Hypothalamus (tissue), 51 donors: ENCODE measurements around the gene RALGPS1.

Source experiments
- DNase-seq, 51 donors: peaks; one replicate each; lab custom pipeline; 2025; lab: John Stamatoyannopoulos, UW

Gene RALGPS1

GRCh38 chr9:126953041-126953809 lies 38.6 kb downstream of the RALGPS1 start:
- DNase-seq, result no peak

DNA sequence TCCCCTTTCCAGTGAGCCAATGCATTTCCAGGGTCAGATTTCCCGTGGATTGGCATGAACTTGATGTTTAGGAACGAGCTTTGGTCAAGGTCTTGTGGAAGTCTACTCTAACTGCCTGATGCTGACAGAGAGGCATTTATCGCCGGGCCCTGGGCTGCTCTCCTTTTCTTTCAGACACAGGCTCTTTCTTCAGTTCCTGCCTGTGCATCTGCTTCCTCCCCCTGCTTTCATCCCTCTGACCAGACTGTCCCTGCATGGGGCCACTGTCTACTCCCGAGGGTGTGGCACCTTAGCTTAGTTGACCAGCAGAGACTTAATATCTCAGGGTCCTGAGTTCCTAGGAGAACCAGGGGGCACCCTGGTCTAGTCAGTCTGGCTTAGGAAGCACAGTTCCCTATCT lies 41.2 kb downstream of the RALGPS1 start:
- DNase-seq, result peak in 5 of 51 donors; percentile 10 to 35 (median 14)

GRCh38 chr9:126956917-126957686 lies 42.5 kb downstream of the RALGPS1 start:
- no peak for DNase-seq

- DNase-seq, result no peak
Measured at GRCh38 chr9:126957687-126958053, 43.1 kb downstream of the RALGPS1 start.

GRCh38 chr9:126959336-126959735 lies 44.8 kb downstream of the RALGPS1 start:
- DNase-seq, result no peak

GRCh38 chr9:126959917-126960316 lies 45.3 kb downstream of the RALGPS1 start:
- DNase-seq, result no peak

DNA sequence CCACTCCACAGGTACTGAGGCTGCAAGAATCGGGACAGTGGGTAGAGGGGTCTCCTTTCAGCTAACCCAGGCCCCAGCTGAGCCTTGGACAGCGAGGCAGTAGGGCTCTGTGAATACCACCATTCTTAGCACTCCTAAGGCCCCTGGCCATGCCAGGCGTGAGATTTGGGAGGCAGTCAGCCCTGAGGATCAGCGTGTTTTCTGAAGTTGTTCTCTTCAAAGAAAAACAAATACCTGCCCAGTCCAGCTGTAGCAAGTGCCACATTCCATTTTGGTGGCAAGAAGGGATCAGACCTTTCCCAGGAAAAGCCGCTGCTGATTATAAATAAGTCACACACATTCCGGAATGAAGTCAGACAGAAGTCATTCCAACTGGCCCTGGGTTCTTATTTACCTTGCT lies 47.8 kb downstream of the RALGPS1 start:
- DNase-seq, result no peak

- no peak for DNase-seq
Measured at GRCh38 chr9:126965077-126965476, 50.5 kb downstream of the RALGPS1 start.

GRCh38 chr9:126965541-126966428 lies 51.2 kb downstream of the RALGPS1 start:
- DNase-seq, result peak in 28 of 51 donors; percentile 6 to 68 (median 32)

GRCh38 chr9:126971261-126971660 lies 56.7 kb downstream of the RALGPS1 start:
- no peak for DNase-seq

DNA sequence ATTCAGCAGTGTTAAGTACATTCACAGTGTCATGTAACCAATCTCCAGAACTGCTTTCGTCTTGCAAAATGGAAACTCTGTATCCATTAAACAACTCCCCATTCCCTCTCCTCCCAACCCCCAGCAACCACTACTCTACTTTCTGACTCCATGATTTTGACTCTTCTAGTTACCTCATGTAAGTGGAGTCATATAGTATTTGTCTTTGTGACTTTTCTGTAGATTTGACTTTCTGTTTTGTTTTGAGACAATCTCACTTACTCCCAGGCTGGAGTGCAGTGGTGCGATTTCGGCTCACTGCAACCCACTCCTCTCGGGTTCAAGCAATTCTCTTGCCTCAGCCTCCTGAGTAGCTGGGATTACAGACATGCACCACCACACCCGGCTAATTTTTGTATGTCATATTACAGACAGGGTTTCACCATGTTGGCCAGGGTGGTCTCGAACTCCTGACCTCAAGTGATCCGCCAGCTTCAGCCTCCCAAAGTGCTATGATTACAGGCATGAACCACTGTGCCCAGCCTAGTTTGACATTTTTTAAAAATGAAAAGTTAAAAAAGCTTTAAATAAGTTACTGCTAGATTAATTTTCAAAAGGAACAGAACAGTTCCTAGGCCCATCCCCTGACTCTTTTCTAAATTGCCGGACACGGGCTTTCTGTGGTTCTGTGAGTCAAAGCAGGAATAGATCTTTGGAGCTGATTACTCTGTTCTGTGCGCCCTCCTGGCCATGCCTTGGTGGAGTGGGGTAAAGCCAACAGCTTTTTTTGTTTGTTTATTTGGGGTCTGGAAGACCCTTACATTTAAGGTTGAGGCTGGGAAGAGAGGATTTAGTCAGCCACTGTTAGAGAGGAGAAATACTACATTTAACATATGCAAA lies 59.3 kb downstream of the RALGPS1 start:
- DNase-seq, result no peak

DNA sequence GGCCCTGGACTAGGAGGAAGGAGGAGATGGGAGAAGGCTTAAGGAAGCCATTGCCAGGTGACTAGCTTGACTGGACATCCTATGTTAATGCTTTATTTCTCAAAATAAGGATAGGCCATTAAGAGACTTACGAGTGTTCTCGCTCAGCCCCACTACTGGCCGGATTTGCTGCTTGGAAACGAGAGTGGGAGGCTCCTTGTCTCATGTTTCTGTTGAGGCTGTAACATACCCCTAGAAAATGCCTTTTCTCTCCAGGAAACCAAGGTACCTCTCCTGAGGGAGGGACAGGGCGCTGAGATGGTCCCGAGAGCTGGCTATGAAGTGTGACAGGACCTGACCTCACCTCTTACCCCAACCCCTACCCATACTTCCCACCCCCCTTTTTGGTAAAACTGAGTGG lies 60.0 kb downstream of the RALGPS1 start:
- no peak for DNase-seq

DNA sequence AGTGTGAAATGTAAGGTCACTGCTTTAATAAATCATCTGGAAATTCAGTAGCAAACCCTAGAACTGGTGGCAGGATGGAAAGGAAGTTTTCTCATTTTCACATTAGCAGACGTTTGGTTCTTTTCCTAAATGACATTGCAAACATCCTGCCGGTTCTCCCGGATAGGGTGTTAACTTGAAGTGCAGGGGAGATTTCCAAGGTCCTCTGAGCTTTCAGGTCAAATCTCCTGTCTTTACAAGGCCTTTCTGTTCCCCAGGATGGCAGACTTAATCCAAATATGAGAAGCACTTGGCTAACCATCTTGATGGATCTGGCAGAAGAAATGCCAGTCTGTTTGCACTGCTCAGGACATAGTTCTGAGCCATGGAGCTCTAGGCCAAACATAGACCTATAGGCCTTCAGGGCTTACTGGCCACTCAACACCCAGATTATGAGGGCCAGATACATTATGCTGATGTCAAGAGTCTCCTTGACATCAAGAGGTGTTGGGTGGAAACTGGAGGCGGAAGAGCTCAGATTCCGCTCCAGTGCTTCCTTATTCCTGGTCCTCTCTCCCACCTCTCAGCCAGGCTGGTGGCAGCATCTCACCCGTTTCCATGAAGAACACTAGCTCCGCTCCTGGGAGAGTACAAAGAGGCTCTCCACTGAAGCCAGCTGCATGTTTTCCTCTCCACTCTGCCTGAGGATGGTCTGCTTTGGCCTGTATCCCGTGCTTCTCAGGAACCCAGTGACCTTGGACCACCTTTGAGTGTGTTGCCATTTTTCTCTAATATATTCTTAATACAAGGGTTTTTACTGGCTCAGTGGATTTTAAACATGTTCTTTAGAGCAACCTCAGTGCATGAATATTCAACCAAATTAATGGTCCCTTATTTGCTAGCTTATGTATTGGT lies 61.0 kb downstream of the RALGPS1 start:
- no peak for DNase-seq

- no peak for DNase-seq
Measured at GRCh38 chr9:126979461-126979860, 64.9 kb downstream of the RALGPS1 start.

DNA sequence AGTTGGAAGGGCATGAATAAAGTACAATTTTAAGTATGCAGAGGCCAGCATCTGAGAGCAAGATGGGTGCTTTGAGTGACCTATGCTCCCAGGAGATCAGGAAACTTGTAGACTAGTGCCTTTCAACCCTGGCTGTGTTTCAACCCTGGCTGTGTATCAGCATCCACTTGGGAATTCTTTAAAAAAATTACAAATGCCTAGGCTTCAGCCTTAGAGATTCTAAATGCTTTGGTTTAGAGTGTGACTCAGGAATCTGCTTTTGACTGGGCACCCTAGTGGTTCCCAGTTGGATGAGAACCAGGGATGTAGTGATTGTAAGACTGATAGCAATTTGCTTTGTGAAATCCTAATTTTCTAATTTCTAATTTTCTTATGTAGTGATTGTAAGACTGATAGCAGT lies 65.6 kb downstream of the RALGPS1 start:
- no peak for DNase-seq

DNA sequence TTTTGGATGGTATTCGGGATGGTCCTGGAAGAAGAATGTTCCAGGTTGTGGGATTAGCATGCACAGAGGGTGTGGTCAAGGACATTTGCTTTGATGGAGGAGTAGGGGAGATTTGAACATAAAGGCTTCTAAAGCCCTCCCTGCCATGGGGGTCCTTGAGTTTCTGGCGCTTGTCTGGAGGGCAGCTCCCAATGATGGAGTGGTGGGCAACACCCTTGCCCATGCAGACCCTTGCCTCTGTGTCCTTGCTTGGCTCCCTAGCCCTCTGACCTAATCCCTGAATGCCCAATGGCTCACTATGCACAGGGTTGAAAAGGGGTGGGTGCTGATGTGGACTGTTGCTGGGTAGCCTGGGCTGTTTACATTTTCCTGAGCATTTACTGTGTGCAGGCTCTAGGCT lies 66.6 kb downstream of the RALGPS1 start:
- DNase-seq, result no peak

GRCh38 chr9:126982215-126983002 lies 67.8 kb downstream of the RALGPS1 start:
- DNase-seq, result no peak

DNA sequence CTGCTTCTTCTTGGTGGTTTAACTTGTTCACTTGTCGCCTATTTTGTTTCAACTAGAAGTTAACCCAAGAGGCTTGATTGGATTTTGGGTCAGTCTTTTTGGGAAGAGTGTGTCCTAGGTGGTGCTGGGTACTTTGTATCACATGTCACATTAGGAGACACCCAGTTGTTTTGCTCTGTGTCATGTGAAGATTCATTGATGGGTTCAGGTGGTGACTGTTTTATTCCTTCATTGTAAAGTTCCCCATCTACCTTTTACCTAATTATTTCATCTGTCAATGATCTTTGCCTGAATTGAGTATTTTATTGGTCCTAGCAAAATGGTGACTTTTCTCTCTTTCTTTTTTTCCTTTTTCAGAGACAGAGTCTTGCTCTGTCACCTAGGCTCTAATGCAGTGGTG lies 69.2 kb downstream of the RALGPS1 start:
- no peak for DNase-seq
